ENCODE results near the gene ETV5.

- TF ChIP-seq, protein P1, sequence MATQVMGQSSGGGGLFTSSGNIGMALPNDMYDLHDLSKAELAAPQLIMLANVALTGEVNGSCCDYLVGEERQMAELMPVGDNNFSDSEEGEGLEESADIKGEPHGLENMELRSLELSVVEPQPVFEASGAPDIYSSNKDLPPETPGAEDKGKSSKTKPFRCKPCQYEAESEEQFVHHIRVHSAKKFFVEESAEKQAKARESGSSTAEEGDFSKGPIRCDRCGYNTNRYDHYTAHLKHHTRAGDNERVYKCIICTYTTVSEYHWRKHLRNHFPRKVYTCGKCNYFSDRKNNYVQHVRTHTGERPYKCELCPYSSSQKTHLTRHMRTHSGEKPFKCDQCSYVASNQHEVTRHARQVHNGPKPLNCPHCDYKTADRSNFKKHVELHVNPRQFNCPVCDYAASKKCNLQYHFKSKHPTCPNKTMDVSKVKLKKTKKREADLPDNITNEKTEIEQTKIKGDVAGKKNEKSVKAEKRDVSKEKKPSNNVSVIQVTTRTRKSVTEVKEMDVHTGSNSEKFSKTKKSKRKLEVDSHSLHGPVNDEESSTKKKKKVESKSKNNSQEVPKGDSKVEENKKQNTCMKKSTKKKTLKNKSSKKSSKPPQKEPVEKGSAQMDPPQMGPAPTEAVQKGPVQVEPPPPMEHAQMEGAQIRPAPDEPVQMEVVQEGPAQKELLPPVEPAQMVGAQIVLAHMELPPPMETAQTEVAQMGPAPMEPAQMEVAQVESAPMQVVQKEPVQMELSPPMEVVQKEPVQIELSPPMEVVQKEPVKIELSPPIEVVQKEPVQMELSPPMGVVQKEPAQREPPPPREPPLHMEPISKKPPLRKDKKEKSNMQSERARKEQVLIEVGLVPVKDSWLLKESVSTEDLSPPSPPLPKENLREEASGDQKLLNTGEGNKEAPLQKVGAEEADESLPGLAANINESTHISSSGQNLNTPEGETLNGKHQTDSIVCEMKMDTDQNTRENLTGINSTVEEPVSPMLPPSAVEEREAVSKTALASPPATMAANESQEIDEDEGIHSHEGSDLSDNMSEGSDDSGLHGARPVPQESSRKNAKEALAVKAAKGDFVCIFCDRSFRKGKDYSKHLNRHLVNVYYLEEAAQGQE (IDR thresholded peaks at IDR 0.05), result no peak
- TF ChIP-seq EP300 (IDR thresholded peaks at IDR 0.05) (no peak), CTCF (IDR thresholded peaks at IDR 0.05) (no peak), POLR2AphosphoS2 (conservative IDR thresholded peaks at IDR 0.05; ENCODE audit: low read length) (no peak), RFX5 (IDR thresholded peaks at IDR 0.05) (no peak), POLR2A (IDR thresholded peaks at IDR 0.05; ENCODE audit: low read length) (no peak), CHD2 (IDR thresholded peaks at IDR 0.05; ENCODE audit: low read length, partially characterized antibody) (no peak), MAX (IDR thresholded peaks at IDR 0.05) (no peak), HMGXB4 (CRISPR knock-in tag; IDR thresholded peaks at IDR 0.05; ENCODE audit: borderline replicate concordance) (no peak)
Measured at GRCh38 chr3:186042036-186042435, 66.9 kb downstream of the ETV5 start.

Measured in A549 (cell line).